B cell (primary cell): ENCODE data around the gene SLC9C2.

Source experiments
- CTCF ChIP-seq: fragments of 200-600 bp; IDR thresholded peaks from one replicate; pipeline ENCODE4 v1.8.0; 2022; ENCODE audit warnings: antibody characterized with exemption, mild to moderate bottlenecking
- EZH2 ChIP-seq: IDR thresholded peaks from 2 replicates; pipeline ENCODE4 v1.6.1; 2012; ENCODE audit warnings: borderline replicate concordance, low read depth, mild to moderate bottlenecking, moderate library complexity, low read length; ENCODE audit not compliant: insufficient read depth, poor library complexity, severe bottlenecking

- TF ChIP-seq CTCF (no peak), EZH2 (no peak)
Measured at GRCh38 chr1:173627269-173627668, 24.4 kb upstream of the SLC9C2 start.
